ENCODE results near the gene NDUFB3. TPM values are rescaled to one million over a fixed set of nuclear protein-coding genes. Genes with fewer than 3 reads are reported as not detected.

Gene NDUFB3
- total and polyA plus RNA-seq, 5 donors from 2014 or later, result 26.2 to 370 (median 294) TPM

GRCh38 chr2:201093573-201093972, 21.8 kb downstream of the NDUFB3 start:
- ATAC-seq (ENCODE audit: low read depth in 2 of 2), result no peak
- DNase-seq, result no peak
- Mint-ChIP-seq H3K27ac (no peak overlapping the region), H3K4me3 (no peak overlapping the region), H3K27me3 (no peaks in the 10 kb centered on the region), H3K36me3 (peaks cover 4% of the 10 kb centered on the region), H3K9me3 (no peaks in the 10 kb centered on the region), H3K4me1 (no peaks in the 10 kb centered on the region)
- Histone ChIP-seq H3K36me3 (ENCODE audit: control insufficient read depth, insufficient read depth, low read length) (no peaks in the 10 kb centered on the region), H3K4me1 (ENCODE audit: control insufficient read depth, insufficient read depth, low read length, poor library complexity, severe bottlenecking) (no peaks in the 10 kb centered on the region), H3K27me3 (ENCODE audit: control insufficient read depth, insufficient read depth, low read length) (no peaks in the 10 kb centered on the region), H3K4me3 (ENCODE audit: low read depth, low read length) (no peak overlapping the region), H3K9me3 (ENCODE audit: control insufficient read depth in 2 of 2, low read length in 2 of 2) (no peaks in the 10 kb centered on the region), H3K27ac (ENCODE audit: insufficient read depth, low read length, poor library complexity, severe bottlenecking) (no peak overlapping the region)

- Mint-ChIP-seq H3K36me3 (no peaks in the 10 kb centered on the region), H3K27ac (no peak overlapping the region), H3K4me3 (no peak overlapping the region), H3K27me3 (no peaks in the 10 kb centered on the region), H3K9me3 (no peaks in the 10 kb centered on the region), H3K4me1 (no peaks in the 10 kb centered on the region)
- H3K36me3 ChIP-seq (ENCODE audit: control insufficient read depth, insufficient read depth, low read length), result no peaks in the 10 kb centered on the region
- DNase-seq (no peak), ATAC-seq (ENCODE audit: low read depth in 2 of 2) (no peak)
- no peak overlapping the region for H3K4me3 ChIP-seq (ENCODE audit: low read depth, low read length)
- H3K27ac ChIP-seq (ENCODE audit: insufficient read depth, low read length, poor library complexity, severe bottlenecking), result no peak overlapping the region
- H3K27me3 ChIP-seq (ENCODE audit: control insufficient read depth, insufficient read depth, low read length), result no peaks in the 10 kb centered on the region
- H3K4me1 ChIP-seq (ENCODE audit: control insufficient read depth, insufficient read depth, low read length, poor library complexity, severe bottlenecking), result no peaks in the 10 kb centered on the region
- H3K9me3 ChIP-seq (ENCODE audit: control insufficient read depth in 2 of 2, low read length in 2 of 2), result no peaks in the 10 kb centered on the region
Observed at GRCh38 chr2:201100497-201100896, 28.7 kb downstream of the NDUFB3 start.

DNA sequence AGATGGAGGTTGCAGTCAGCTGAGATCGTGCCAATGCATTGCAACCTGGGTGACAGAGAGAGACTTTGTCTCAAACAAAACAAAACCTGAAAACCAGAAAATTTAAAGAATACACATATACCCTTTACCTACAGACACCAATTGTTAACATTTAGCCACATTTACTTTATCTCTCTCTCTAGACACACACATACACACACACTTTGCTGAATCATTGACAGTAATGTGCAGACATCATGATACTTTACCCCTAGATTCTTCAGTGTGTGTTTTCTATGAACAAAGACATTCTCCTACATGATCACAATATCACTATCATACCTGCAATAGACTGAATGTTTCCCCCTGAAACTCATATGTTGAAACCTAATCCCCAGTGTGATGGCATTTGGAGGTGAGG, 34.0 kb downstream of the NDUFB3 start:
- no peaks in the 10 kb centered on the region for H3K9me3 ChIP-seq (ENCODE audit: control insufficient read depth in 2 of 2, low read length in 2 of 2)
- Mint-ChIP-seq H3K27ac (no peak overlapping the region), H3K4me3 (no peak overlapping the region), H3K9me3 (no peaks in the 10 kb centered on the region), H3K27me3 (no peaks in the 10 kb centered on the region), H3K36me3 (peaks cover 4% of the 10 kb centered on the region), H3K4me1 (no peaks in the 10 kb centered on the region)
- ATAC-seq (ENCODE audit: low read depth in 2 of 2) (no peak), DNase-seq (no peak)
- no peak overlapping the region for H3K27ac ChIP-seq (ENCODE audit: insufficient read depth, low read length, poor library complexity, severe bottlenecking)
- no peaks in the 10 kb centered on the region for H3K4me1 ChIP-seq (ENCODE audit: control insufficient read depth, insufficient read depth, low read length, poor library complexity, severe bottlenecking)
- no peaks in the 10 kb centered on the region for H3K27me3 ChIP-seq (ENCODE audit: control insufficient read depth, insufficient read depth, low read length)
- no peaks in the 10 kb centered on the region for H3K36me3 ChIP-seq (ENCODE audit: control insufficient read depth, insufficient read depth, low read length)
- no peak overlapping the region for H3K4me3 ChIP-seq (ENCODE audit: low read depth, low read length)

DNA sequence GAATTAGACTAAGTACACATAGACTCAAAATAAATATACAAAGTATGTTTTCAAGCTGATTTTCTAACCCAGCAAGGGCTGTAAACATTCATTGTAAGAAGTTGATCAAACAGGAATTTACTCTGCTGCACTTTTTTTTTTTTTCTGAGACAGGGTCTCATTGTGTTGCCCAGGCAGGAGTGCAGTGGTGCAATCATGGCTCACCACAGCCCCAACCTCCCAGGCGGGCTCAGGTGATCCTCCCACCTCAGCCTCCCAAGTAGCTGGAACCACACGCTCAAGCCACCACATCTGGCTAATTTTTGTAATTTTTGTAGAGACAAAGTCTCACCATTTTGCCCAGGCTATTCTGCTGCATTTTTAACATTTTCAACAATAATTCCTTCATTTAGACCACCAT, 35.8 kb downstream of the NDUFB3 start:
- no peak overlapping the region for H3K27ac Mint-ChIP-seq
- no peaks in the 10 kb centered on the region for H3K9me3 Mint-ChIP-seq
- DNase-seq (no peak), ATAC-seq (ENCODE audit: low read depth in 2 of 2) (no peak)
- H3K4me1 Mint-ChIP-seq, result peaks cover 0 to 4% (median 2%) of the 10 kb centered on the region in 4 donors
- Histone ChIP-seq H3K36me3 (ENCODE audit: control insufficient read depth, insufficient read depth, low read length) (no peaks in the 10 kb centered on the region), H3K4me1 (ENCODE audit: control insufficient read depth, insufficient read depth, low read length, poor library complexity, severe bottlenecking) (no peaks in the 10 kb centered on the region), H3K27ac (ENCODE audit: insufficient read depth, low read length, poor library complexity, severe bottlenecking) (no peak overlapping the region), H3K4me3 (ENCODE audit: low read depth, low read length) (no peak overlapping the region), H3K9me3 (ENCODE audit: control insufficient read depth in 2 of 2, low read length in 2 of 2) (no peaks in the 10 kb centered on the region), H3K27me3 (ENCODE audit: control insufficient read depth, insufficient read depth, low read length) (no peaks in the 10 kb centered on the region)
- peaks cover 4% of the 10 kb centered on the region for H3K36me3 Mint-ChIP-seq
- no peak overlapping the region for H3K4me3 Mint-ChIP-seq
- H3K27me3 Mint-ChIP-seq, result no peaks in the 10 kb centered on the region

GRCh38 chr2:201108341-201108740, 36.5 kb downstream of the NDUFB3 start:
- H3K4me3 ChIP-seq (ENCODE audit: low read depth, low read length), result no peak overlapping the region
- no peaks in the 10 kb centered on the region for H3K27me3 Mint-ChIP-seq
- H3K9me3 ChIP-seq (ENCODE audit: control insufficient read depth in 2 of 2, low read length in 2 of 2), result no peaks in the 10 kb centered on the region

DNA sequence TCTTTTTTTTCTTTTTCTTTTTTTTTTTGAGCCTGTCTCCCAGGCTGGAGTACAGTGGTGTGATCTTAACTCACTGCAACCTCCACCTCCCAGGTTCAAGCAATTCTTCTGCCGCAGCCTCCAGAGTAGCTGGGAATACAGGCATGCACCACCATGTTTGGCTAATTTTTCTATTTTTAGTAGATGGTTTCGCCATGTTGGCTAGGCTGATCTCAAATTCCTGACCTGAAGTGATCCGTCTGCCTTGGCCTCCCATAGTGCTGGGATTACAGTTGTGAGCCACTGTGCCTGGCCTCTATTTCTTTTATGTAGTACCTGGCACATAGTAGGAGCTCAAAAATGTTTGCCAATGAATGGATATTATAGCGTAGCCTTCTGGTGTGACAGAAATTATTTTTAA, 37.4 kb downstream of the NDUFB3 start:
- H3K27ac Mint-ChIP-seq, result no peak overlapping the region
- ATAC-seq (ENCODE audit: low read depth in 2 of 2), result no peak
- Histone ChIP-seq H3K36me3 (ENCODE audit: control insufficient read depth, insufficient read depth, low read length) (no peaks in the 10 kb centered on the region), H3K27me3 (ENCODE audit: control insufficient read depth, insufficient read depth, low read length) (no peaks in the 10 kb centered on the region), H3K9me3 (ENCODE audit: control insufficient read depth in 2 of 2, low read length in 2 of 2) (no peaks in the 10 kb centered on the region), H3K27ac (ENCODE audit: insufficient read depth, low read length, poor library complexity, severe bottlenecking) (no peak overlapping the region), H3K4me1 (ENCODE audit: control insufficient read depth, insufficient read depth, low read length, poor library complexity, severe bottlenecking) (peaks cover under 1% of the 10 kb centered on the region), H3K4me3 (ENCODE audit: low read depth, low read length) (no peak overlapping the region)
- peaks cover 4% of the 10 kb centered on the region for H3K36me3 Mint-ChIP-seq
- no peak for DNase-seq
- H3K9me3 Mint-ChIP-seq, result no peaks in the 10 kb centered on the region
- H3K27me3 Mint-ChIP-seq, result no peaks in the 10 kb centered on the region
- peaks cover 0 to 9% (median 4%) of the 10 kb centered on the region in 4 donors for H3K4me1 Mint-ChIP-seq
- H3K4me3 Mint-ChIP-seq, result no peak overlapping the region

More at GRCh38 chr2:201108341-201108740, 36.5 kb downstream of the NDUFB3 start:
- DNase-seq, result no peak
- Mint-ChIP-seq H3K27ac (no peak overlapping the region), H3K36me3 (peaks cover 4% of the 10 kb centered on the region), H3K9me3 (no peaks in the 10 kb centered on the region), H3K4me3 (no peak overlapping the region), H3K4me1 (peaks cover 0 to 4% (median 2%) of the 10 kb centered on the region in 4 donors)
- ATAC-seq (ENCODE audit: low read depth in 2 of 2), result no peak
- H3K36me3 ChIP-seq (ENCODE audit: control insufficient read depth, insufficient read depth, low read length), result no peaks in the 10 kb centered on the region
- no peaks in the 10 kb centered on the region for H3K27me3 ChIP-seq (ENCODE audit: control insufficient read depth, insufficient read depth, low read length)
- no peaks in the 10 kb centered on the region for H3K4me1 ChIP-seq (ENCODE audit: control insufficient read depth, insufficient read depth, low read length, poor library complexity, severe bottlenecking)
- no peak overlapping the region for H3K27ac ChIP-seq (ENCODE audit: insufficient read depth, low read length, poor library complexity, severe bottlenecking)

GRCh38 chr2:201110615-201111014, 38.8 kb downstream of the NDUFB3 start:
- no peak overlapping the region for H3K27ac Mint-ChIP-seq
- peaks cover 4% of the 10 kb centered on the region for H3K36me3 Mint-ChIP-seq
- ATAC-seq (ENCODE audit: low read depth in 2 of 2), result no peak

DNA sequence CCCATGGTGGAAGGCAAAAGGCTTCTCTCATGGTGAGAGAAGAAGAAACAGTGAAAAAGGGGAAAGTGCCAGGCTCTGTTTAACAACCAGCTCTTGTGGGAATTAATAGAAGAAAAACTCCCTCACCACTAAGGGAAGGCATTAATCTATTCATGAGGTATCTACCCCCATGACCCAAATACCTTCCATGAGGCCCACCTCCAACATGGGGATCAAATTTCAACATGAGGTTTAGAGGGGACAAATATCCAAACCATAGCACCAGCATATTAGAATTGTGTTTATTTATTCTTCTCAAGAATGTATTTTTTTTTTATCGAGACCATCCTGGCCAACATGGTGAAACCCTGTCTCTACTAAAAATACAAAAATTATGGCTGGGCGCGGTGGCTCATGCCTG, 39.3 kb downstream of the NDUFB3 start:
- Mint-ChIP-seq H3K27ac (no peak overlapping the region), H3K27me3 (no peaks in the 10 kb centered on the region), H3K36me3 (peaks cover under 1% of the 10 kb centered on the region), H3K4me3 (no peak overlapping the region), H3K4me1 (peaks cover 0 to 27% (median 13%) of the 10 kb centered on the region in 4 donors), H3K9me3 (no peaks in the 10 kb centered on the region)
- DNase-seq (no peak), ATAC-seq (ENCODE audit: low read depth in 2 of 2) (no peak)
- Histone ChIP-seq H3K27me3 (ENCODE audit: control insufficient read depth, insufficient read depth, low read length) (no peaks in the 10 kb centered on the region), H3K36me3 (ENCODE audit: control insufficient read depth, insufficient read depth, low read length) (no peaks in the 10 kb centered on the region), H3K27ac (ENCODE audit: insufficient read depth, low read length, poor library complexity, severe bottlenecking) (no peak overlapping the region), H3K4me3 (ENCODE audit: low read depth, low read length) (no peak overlapping the region), H3K9me3 (ENCODE audit: control insufficient read depth in 2 of 2, low read length in 2 of 2) (no peaks in the 10 kb centered on the region), H3K4me1 (ENCODE audit: control insufficient read depth, insufficient read depth, low read length, poor library complexity, severe bottlenecking) (peaks cover 15% of the 10 kb centered on the region)

More at GRCh38 chr2:201110615-201111014, 38.8 kb downstream of the NDUFB3 start:
- Mint-ChIP-seq H3K9me3 (no peaks in the 10 kb centered on the region), H3K4me1 (peaks cover 0 to 23% (median 13%) of the 10 kb centered on the region in 4 donors), H3K4me3 (no peak overlapping the region), H3K27me3 (no peaks in the 10 kb centered on the region)
- no peaks in the 10 kb centered on the region for H3K27me3 ChIP-seq (ENCODE audit: control insufficient read depth, insufficient read depth, low read length)
- H3K27ac ChIP-seq (ENCODE audit: insufficient read depth, low read length, poor library complexity, severe bottlenecking), result no peak overlapping the region
- H3K4me1 ChIP-seq (ENCODE audit: control insufficient read depth, insufficient read depth, low read length, poor library complexity, severe bottlenecking), result peaks cover 15% of the 10 kb centered on the region
- H3K9me3 ChIP-seq (ENCODE audit: control insufficient read depth in 2 of 2, low read length in 2 of 2), result no peaks in the 10 kb centered on the region
- no peak overlapping the region for H3K4me3 ChIP-seq (ENCODE audit: low read depth, low read length)
- H3K36me3 ChIP-seq (ENCODE audit: control insufficient read depth, insufficient read depth, low read length), result no peaks in the 10 kb centered on the region
- DNase-seq, result no peak
